Heart left ventricle (tissue), 16 donors: ENCODE measurements around the gene CBY1. TPM values are rescaled to one million over a fixed set of nuclear protein-coding genes. Genes with fewer than 3 reads are reported as not detected.

Source experiments
- ATAC-seq, 4 donors: fragments of 200-7000 bp; cut with Tn5 transposase; one replicate each; pipeline ENCODE4 v1.9.1; 2020 to 2022; ENCODE audit warnings: moderate library complexity in 4 of 4, mild to moderate bottlenecking in 3 of 4, moderate number of reproducible peaks in 1 of 4
- DNase-seq, 5 donors: peaks; one replicate each; pipeline ENCODE4 v3.0.0-alpha.2; 2020
- H3K27ac ChIP-seq, 12 donors: fragments of 200-600 bp; sonication (generic) in 4 of 12; one replicate each; pipeline versions ENCODE4 v1.5.0 to v1.8.0; 2016 to 2022; ENCODE audit warnings: mild to moderate bottlenecking in 2 of 12
- H3K27me3 ChIP-seq, 9 donors: fragments of 200-600 bp; sonication (generic) in 2 of 9; one replicate each; pipeline versions ENCODE4 v1.5.1 to v1.8.0; 2016 to 2022; ENCODE audit warnings: mild to moderate bottlenecking in 3 of 9
- H3K36me3 ChIP-seq, 9 donors: fragments of 200-600 bp; sonication (generic) in 2 of 9; one replicate each; pipeline versions ENCODE4 v1.5.0 to v1.8.0; 2018 to 2022; ENCODE audit warnings: mild to moderate bottlenecking in 2 of 9
- H3K4me1 ChIP-seq, 12 donors: fragments of 200-600 bp; sonication (generic) in 4 of 12; one replicate each; pipeline versions ENCODE4 v1.5.0 to v1.8.0; 2016 to 2022; ENCODE audit warnings: mild to moderate bottlenecking in 3 of 12
- H3K4me3 ChIP-seq, 12 donors: fragments of 200-600 bp; sonication (generic) in 4 of 12; one replicate each; pipeline versions ENCODE4 v1.5.0 to v1.8.0; 2017 to 2022; ENCODE audit warnings: mild to moderate bottlenecking in 9 of 12, moderate library complexity in 4 of 12
- H3K9me3 ChIP-seq, 12 donors: fragments of 200-600 bp; sonication (generic) in 4 of 12; one replicate each; pipeline versions ENCODE4 v1.5.0 to v1.8.0; 2016 to 2022; ENCODE audit warnings: mild to moderate bottlenecking in 1 of 12
- POLR2A ChIP-seq, 2 donors: fragments of 450-650 bp; IDR thresholded peaks; one replicate each; pipeline ENCODE4 v1.6.1; 2017; ENCODE audit warnings: antibody characterized with exemption in 2 of 2, mild to moderate bottlenecking in 2 of 2, moderate library complexity in 2 of 2
- WGBS, 4 donors: extraction: QIAGEN DNeasy Blood & Tissue Kit in 2 of 4; methylation state at CpG; one replicate each; pipeline versions ENCODE4 v1.1.5 to v1.1.7; 2013 to 2018; 5-methylcytosine and 5-hydroxymethylcytosine counted together
- intact Hi-C, 10 donors: fragments of 100-400 bp; cut with DNase I; formaldehyde crosslinking; loops; one replicate each; pipeline versions ENCODE4 v1.11.1 to v1.14.2; 2022
- polyA plus RNA-seq, 2 donors: library from polyadenylated mRNA; stranded (reverse); fragments of 200-250 nt; gene quantifications; one replicate each; pipeline ENCODE4 v1.2.3, GENCODE V29; 2013
- total RNA-seq, 9 donors: library from RNA; depleted of rRNA in 2 of 9; stranded (reverse); fragments of >200 nt in 2 of 9; fragmentation: NEBNext Ultra II Directional in 3 of 9; extraction: Animal tissue kit (Norgen Biotek cat#: 25700) in 3 of 9; gene quantifications; one replicate each; pipeline versions ENCODE4 v1.1.0 to v1.2.4, GENCODE V29; 2016 to 2023
- TF ChIP-seq, protein P1 (sequence below), 12 donors: fragments of 200-600 bp; sonication (generic) in 4 of 12; IDR thresholded peaks; one replicate each; pipeline versions ENCODE4 v1.5.0 to v1.8.0; 2018 to 2022; ENCODE audit warnings: antibody characterized with exemption in 12 of 12, mild to moderate bottlenecking in 5 of 12
- donor health status: ischemic (EF 13 %, LVEDD 7.1; RV severe dilation, severe dysfunction).
- donor health status: healthy with polysubstance abuse.
- donor health status: DM: no; HTN: yes; CAD: no.
- donor health status: DM: no; HTN: no; CAD: no.
- donor health status: ischemic (EF 25% LVEDD 6.9; RV normal size, moderate dysfunction).
- donor health status: ischemic (EF 25% LVEDD 5.7; RV mildly dilated, moderate dysfunction).
- donor health status: healthy.
- donor health status: DM: yes; HTN: yes; CAD: no.
- donor health status: ischemic (EF 35%, LVEDD 5.7; RV mildly dilated, moderate dysfunction).
- donor health status: nonischemic (EF 11% LVEDD 7.7; RV severe dilation, severe dysfunction).
- donor health status: DM: yes; HTN: yes; CAD: no.
- donor health status: PGD.
- donor health status: ischemic (EF 29% LVEDD 5.4; RV normal size, mild dysfunction).
- donor health status: nonischemic (EF 23%, LVEDD 6.1; RV moderate dilation, normal function).

Gene CBY1
- total and polyA plus RNA-seq, 11 donors = 24.1 to 71.7 (median 37.9) TPM

DNA sequence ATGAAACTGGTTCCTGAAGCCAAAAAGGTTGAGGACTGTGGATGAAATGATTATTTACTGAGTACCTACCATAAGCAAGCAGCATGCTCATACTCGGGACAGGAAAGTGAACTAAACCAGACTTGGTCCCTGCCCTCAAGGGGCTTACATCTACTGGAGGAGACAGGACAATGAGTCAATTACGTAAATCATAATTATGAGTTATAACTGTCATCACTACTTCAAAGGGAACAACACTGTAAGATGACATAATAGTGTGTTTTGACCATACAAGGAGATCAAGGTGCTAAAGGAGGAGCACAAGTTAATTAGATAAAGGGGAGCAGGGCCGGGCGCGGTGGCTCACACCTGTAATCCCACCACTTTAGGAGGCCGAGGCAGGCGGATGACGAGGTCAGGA, 2.7 kb upstream of the CBY1 start:
- DNase-seq (no peak), ATAC-seq (no peak)
- Histone ChIP-seq H3K4me1 (peaks cover 0 to 22% (median 15%) of the 10 kb centered on the region in 12 donors), H3K27ac (no peak overlapping the region), H3K27me3 (no peaks in the 10 kb centered on the region), H3K9me3 (no peaks in the 10 kb centered on the region), H3K36me3 (no peaks in the 10 kb centered on the region), H3K4me3 (no peak overlapping the region)
- TF ChIP-seq, protein P1, sequence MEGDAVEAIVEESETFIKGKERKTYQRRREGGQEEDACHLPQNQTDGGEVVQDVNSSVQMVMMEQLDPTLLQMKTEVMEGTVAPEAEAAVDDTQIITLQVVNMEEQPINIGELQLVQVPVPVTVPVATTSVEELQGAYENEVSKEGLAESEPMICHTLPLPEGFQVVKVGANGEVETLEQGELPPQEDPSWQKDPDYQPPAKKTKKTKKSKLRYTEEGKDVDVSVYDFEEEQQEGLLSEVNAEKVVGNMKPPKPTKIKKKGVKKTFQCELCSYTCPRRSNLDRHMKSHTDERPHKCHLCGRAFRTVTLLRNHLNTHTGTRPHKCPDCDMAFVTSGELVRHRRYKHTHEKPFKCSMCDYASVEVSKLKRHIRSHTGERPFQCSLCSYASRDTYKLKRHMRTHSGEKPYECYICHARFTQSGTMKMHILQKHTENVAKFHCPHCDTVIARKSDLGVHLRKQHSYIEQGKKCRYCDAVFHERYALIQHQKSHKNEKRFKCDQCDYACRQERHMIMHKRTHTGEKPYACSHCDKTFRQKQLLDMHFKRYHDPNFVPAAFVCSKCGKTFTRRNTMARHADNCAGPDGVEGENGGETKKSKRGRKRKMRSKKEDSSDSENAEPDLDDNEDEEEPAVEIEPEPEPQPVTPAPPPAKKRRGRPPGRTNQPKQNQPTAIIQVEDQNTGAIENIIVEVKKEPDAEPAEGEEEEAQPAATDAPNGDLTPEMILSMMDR (IDR thresholded peaks at IDR 0.05) = no peak
- no peak for TF ChIP-seq POLR2A (IDR thresholded peaks at IDR 0.05)
- intact Hi-C loops = no loop called here
- 92 to 98% (median 96%) methylated on average over 8 of the region's 8 CpGs for WGBS, 4 donors

DNA sequence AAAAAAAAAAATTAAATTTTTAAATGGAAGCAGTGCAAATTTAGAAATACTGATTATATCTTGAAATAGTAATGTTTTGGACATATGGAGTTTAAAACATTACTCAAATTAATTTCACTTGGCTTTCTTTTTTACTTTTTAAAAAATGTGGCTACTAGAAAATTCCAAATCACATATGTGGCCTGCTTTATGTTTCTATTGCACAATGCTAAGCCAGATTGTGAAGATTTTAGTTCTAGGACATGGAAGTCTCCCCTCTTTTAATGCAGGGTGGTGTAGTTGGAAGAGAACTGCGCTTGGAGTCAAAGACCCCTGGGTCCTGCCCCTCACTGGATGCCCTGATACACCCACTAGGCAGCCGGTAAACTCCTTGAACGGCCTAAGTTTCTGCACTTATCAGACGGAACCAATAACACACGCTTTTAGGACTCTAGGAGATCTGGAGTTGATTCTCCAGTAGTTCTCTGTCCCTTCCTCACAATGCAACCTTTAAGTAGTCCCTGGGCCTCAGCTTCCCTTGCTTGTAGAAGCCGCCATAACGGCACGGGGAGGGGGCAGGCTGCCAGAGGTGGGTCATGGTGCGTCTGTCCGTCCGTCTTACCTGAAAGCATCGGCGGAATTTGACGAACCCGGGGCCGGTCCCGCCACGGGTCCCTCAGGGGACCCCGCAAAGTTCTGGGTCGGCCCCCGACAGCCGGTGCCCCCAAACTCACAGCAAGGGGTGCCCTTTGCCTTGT, 751 bp upstream of the CBY1 start:
- TF ChIP-seq, protein P1 (IDR thresholded peaks at IDR 0.05) = no peak
- no peak for TF ChIP-seq POLR2A (IDR thresholded peaks at IDR 0.05)
- peak overlapping the region; percentile 89 to 99 (median 94) for H3K27ac ChIP-seq
- DNase-seq (peak in 1 of 5 donors; percentile 28), ATAC-seq (peak in 2 of 4 donors; percentile 1 to 7)
- no peaks in the 10 kb centered on the region for H3K36me3 ChIP-seq
- H3K9me3 ChIP-seq = no peaks in the 10 kb centered on the region
- peak overlapping the region; percentile 68 to 95 (median 91) for H3K4me3 ChIP-seq
- peaks cover 0 to 24% (median 15%) of the 10 kb centered on the region in 12 donors for H3K4me1 ChIP-seq
- intact Hi-C loops = no loop called here
- 6 to 7% (median 7%) methylated on average over 22 of the region's 22 CpGs for WGBS, 4 donors
- H3K27me3 ChIP-seq = no peaks in the 10 kb centered on the region

DNA sequence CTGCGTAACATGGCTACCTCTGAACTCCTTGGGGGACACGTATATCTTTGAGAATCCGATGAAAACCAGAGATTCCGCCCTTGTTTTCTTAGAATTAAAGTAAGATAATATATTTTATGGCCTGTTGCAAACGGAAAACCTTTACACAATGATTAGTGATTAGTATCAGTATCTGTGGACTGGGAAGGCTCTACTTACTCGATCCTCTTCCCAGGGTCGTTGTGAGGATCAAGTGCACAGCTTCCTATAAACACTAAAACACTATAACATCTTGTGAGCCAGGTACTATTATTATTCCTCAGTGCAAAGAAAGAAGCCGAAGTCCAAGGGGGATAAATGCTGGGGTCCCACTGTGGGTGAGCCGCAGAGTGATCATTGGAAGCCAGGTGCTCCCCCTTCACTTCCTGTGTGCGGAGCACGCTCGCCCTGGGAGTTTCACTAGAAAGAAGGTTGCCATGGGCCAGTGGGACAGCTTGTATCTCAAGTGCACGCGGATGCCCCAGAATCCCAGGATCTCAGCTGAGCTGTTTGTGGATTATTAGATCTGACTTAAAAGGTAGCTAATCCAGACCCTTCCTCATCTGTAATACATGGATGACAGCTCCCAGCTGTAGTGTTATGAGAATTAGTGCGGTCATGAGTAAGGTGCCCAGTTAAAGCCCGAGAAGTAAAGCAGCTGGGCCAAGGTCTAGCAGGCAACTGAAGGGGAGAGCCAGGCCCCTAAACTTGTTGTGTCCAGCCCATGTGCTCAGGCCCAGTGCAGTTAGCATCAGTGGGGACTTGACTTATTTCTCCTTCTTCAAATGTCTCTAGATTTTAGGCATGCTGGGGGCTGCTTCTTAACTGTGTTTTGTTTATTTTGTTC, 839 bp downstream of the CBY1 start:
- Histone ChIP-seq H3K27ac (peak overlapping the region in 11 of 12 donors; percentile 89 to 99 (median 93)), H3K27me3 (no peaks in the 10 kb centered on the region), H3K4me1 (peaks cover 0 to 24% (median 15%) of the 10 kb centered on the region in 12 donors), H3K4me3 (peak overlapping the region; percentile 68 to 95 (median 91)), H3K9me3 (no peaks in the 10 kb centered on the region), H3K36me3 (peaks cover 0 to 14% (median 8%) of the 10 kb centered on the region in 9 donors)
- WGBS, 4 donors = 10 to 22% (median 11%) methylated on average over 15 to 16 of the region's 16 CpGs
- ATAC-seq (no peak), DNase-seq (no peak)
- TF ChIP-seq, protein P1 (IDR thresholded peaks at IDR 0.05) = no peak
- no peak for TF ChIP-seq POLR2A (IDR thresholded peaks at IDR 0.05)
- intact Hi-C loops = no loop called here

DNA sequence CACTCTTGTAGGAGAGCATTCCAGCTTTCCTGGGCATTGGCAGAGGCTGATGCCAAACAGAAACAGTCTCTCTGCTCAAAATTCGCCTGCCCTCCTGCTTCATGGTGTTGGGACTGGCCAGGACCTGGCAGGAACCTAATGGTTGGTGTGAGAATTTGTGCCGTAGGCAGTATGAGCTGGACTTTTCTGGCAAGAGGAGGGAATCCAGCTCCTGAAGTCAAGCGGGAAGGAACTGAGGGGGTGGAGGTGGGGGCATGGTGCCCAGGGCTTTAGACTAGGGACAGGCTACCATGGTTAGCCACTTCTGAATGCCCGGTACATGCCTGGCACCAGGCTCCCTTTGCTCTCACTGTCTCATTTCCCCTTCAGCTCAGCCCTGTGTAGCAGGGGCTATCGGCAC, 18.4 kb downstream of the CBY1 start:
- intact Hi-C loops = loop anchor here in 2 of 10 donors (10.0 kb wide), 2 partner anchors 610 to 620 kb away; partner anchors contain the start of gene PICK1 (in 1 of the 2)
- Histone ChIP-seq H3K27ac (peak overlapping the region in 1 of 12 donors; percentile 25), H3K9me3 (no peaks in the 10 kb centered on the region), H3K27me3 (no peaks in the 10 kb centered on the region), H3K36me3 (peaks cover 0 to 45% (median 30%) of the 10 kb centered on the region in 9 donors), H3K4me1 (no peaks in the 10 kb centered on the region), H3K4me3 (no peak overlapping the region)
- no peak for TF ChIP-seq POLR2A (IDR thresholded peaks at IDR 0.05)
- TF ChIP-seq, protein P1 (IDR thresholded peaks at IDR 0.05) = no peak
- DNase-seq (no peak), ATAC-seq (peak; percentile 18 to 53 (median 32))
- 59 to 86% (median 71%) methylated on average over 5 of the region's 5 CpGs for WGBS, 4 donors
